HG02938 (cell line): Measurements from ENCODE around the gene JADE2.
"Not testable (repeated sequence)": the region's sequence is repeated elsewhere in the genome, so short reads cannot be mapped to it uniquely, and the experiment has no call there.

Experiments used
- ATAC-seq: cut with Tn5 transposase; IDR thresholded peaks from one replicate; pipeline ENCODE4 v1.9.1; 2021; ENCODE audit warnings: mild to moderate bottlenecking, moderate library complexity; ENCODE audit not compliant: unreplicated experiment

Gene JADE2

GRCh38 chr5:134524826-134525682 is at the start of gene JADE2:
JADE2 (plus strand) TSS chr5:134525670; CDS start chr5:134535858, 10,188 bp downstream.
- no peak for ATAC-seq

- no peak for ATAC-seq
These were observed 47.8 kb upstream of the JADE2 start for GRCh38 chr5:134477462-134478245.

- ATAC-seq, result no peak
These were observed 45.6 kb upstream of the JADE2 start for GRCh38 chr5:134479839-134480238.

- no peak for ATAC-seq
These were observed 36.1 kb upstream of the JADE2 start for GRCh38 chr5:134489227-134489944.

- ATAC-seq, result no peak
These were observed 35.1 kb upstream of the JADE2 start for GRCh38 chr5:134490255-134490924.

GRCh38 chr5:134490925-134491271 is 34.6 kb upstream of the JADE2 start:
- no peak for ATAC-seq

- no peak for ATAC-seq
These were observed 33.5 kb upstream of the JADE2 start for GRCh38 chr5:134491841-134492442.

GRCh38 chr5:134492568-134492967 is 32.9 kb upstream of the JADE2 start:
- no peak for ATAC-seq

GRCh38 chr5:134493461-134494055 is 31.9 kb upstream of the JADE2 start:
- ATAC-seq, result no peak

GRCh38 chr5:134494780-134495179 is 30.7 kb upstream of the JADE2 start:
- no peak for ATAC-seq

GRCh38 chr5:134499905-134500304 is 25.6 kb upstream of the JADE2 start:
- ATAC-seq, result not testable (repeated sequence)

GRCh38 chr5:134500699-134501430 is 24.6 kb upstream of the JADE2 start:
- no peak for ATAC-seq

- ATAC-seq, result no peak
These were observed 23.2 kb upstream of the JADE2 start for GRCh38 chr5:134502259-134502658.

- ATAC-seq, result peak; percentile 87
These were observed 22.2 kb upstream of the JADE2 start for GRCh38 chr5:134503088-134503936.

- no peak for ATAC-seq
These were observed 21.5 kb upstream of the JADE2 start for GRCh38 chr5:134503937-134504437.

GRCh38 chr5:134504629-134505300 is 20.7 kb upstream of the JADE2 start:
- ATAC-seq, result no peak
